HepG2 (cell line): Measurements from ENCODE around the gene SCG2. TPM values are rescaled to one million over a fixed set of nuclear protein-coding genes. Genes with fewer than 3 reads are reported as not detected.
A peak's percentile ranks its signal among the peaks of the same experiment; 100 is the strongest.

Source experiments
- AGO2 ChIP-seq: fragments of 200-400 bp; formaldehyde crosslinking; optimal IDR thresholded peaks from 2 replicates; pipeline ENCODE3; 2017; ENCODE audit warnings: mild to moderate bottlenecking, low read depth, low read length, moderate library complexity
- ARID5B ChIP-seq: IDR thresholded peaks from 2 replicates; pipeline ENCODE4 v1.4.0; 2020; ENCODE audit warnings: mild to moderate bottlenecking, missing genetic modification reagents
- FOXK2 ChIP-seq: fragments of 450-650 bp; IDR thresholded peaks from 2 replicates; pipeline ENCODE4 v1.6.1; 2016
- HOXD1 ChIP-seq: sonication (generic); formaldehyde crosslinking; IDR thresholded peaks from 2 replicates; pipeline ENCODE4 v1.5.0; 2020; ENCODE audit warnings: missing genetic modification reagents
- KLF12 ChIP-seq: sonication (generic); formaldehyde crosslinking; IDR thresholded peaks from 2 replicates; pipeline ENCODE4 v1.4.0; 2020; ENCODE audit warnings: missing genetic modification reagents, borderline replicate concordance
- ONECUT2 ChIP-seq: sonication (generic); formaldehyde crosslinking; IDR thresholded peaks from 2 replicates; pipeline ENCODE4 v1.4.0; 2020; ENCODE audit warnings: missing genetic modification reagents
- PPARG ChIP-seq: conservative IDR thresholded peaks from 2 replicates; pipeline ENCODE4 v1.6.1; 2016; ENCODE audit warnings: missing biosample characterization, missing genetic modification reagents
- RARA ChIP-seq: IDR thresholded peaks from 2 replicates; pipeline ENCODE4 v1.6.1; 2016; ENCODE audit warnings: missing genetic modification reagents, missing compliant biosample characterization
- RFX1 ChIP-seq: fragments of 450-650 bp; IDR thresholded peaks from 2 replicates; pipeline ENCODE4 v1.6.1; 2017
- RXRB ChIP-seq: IDR thresholded peaks from 2 replicates; pipeline ENCODE4 v1.6.1; 2016; ENCODE audit warnings: borderline replicate concordance, missing genetic modification reagents, missing compliant biosample characterization
- SRSF1 ChIP-seq: fragments of 200-400 bp; formaldehyde crosslinking; optimal IDR thresholded peaks from 2 replicates; pipeline ENCODE3; 2017; ENCODE audit warnings: mild to moderate bottlenecking, low read depth, low read length, moderate library complexity
- TBL1XR1 ChIP-seq: fragments of 150-350 bp; IDR thresholded peaks from 2 replicates; pipeline ENCODE4 v1.6.1; 2014; ENCODE audit warnings: borderline replicate concordance, low read length; ENCODE audit not compliant: partially characterized antibody
- ZBTB42 ChIP-seq: sonication (generic); formaldehyde crosslinking; IDR thresholded peaks from 2 replicates; pipeline ENCODE4 v1.5.0; 2020; ENCODE audit warnings: mild to moderate bottlenecking, missing genetic modification reagents
- ZNF136 ChIP-seq: sonication (generic); formaldehyde crosslinking; IDR thresholded peaks from 2 replicates; pipeline ENCODE4 v1.8.1; 2022; ENCODE audit warnings: low read depth, mild to moderate bottlenecking, moderate library complexity, missing genetic modification reagents
- ZNF296 ChIP-seq: sonication (generic); formaldehyde crosslinking; conservative IDR thresholded peaks from 2 replicates; pipeline ENCODE4 v1.5.0; 2020; ENCODE audit warnings: mild to moderate bottlenecking, missing genetic modification reagents
- polyA plus RNA-seq, 8 experiments: library from polyadenylated mRNA; depleted of rRNA in 3 of 8; stranded (reverse) in 7 of 8; unstranded in 1 of 8; fragments of >200 nt; fragmentation: Illumina TruSeq in 4 of 8; extraction: Trizol in 4 of 8; gene quantifications; 2 replicates each; pipeline versions ENCODE4 v1.2.1 to v1.2.3, GENCODE V29; 2011 to 2016; ENCODE audit warnings: low read depth in 4 of 8, missing spikeins in 1 of 8, mixed read lengths in 1 of 8; ENCODE audit not compliant: insufficient read depth in 1 of 8
- total RNA-seq, 5 experiments: library from RNA; depleted of rRNA; stranded (reverse); fragments of >200 nt; fragmentation: Illumina TruSeq; extraction: Trizol; gene quantifications; 2 replicates each; pipeline ENCODE4 v1.2.3, GENCODE V29; 2016; ENCODE audit warnings: low read depth in 1 of 5
- TF ChIP-seq, protein P1 (sequence below): sonication (generic); formaldehyde crosslinking; IDR thresholded peaks from 2 replicates; pipeline ENCODE4 v1.8.0; 2022; ENCODE audit warnings: missing genetic modification reagents, mild to moderate bottlenecking, moderate library complexity, borderline replicate concordance
- TF ChIP-seq, protein P2 (sequence below): sonication (generic); formaldehyde crosslinking; IDR thresholded peaks from 2 replicates; pipeline ENCODE4 v1.5.0; 2020; ENCODE audit warnings: missing genetic modification reagents, mild to moderate bottlenecking, borderline replicate concordance

SCG2 gene
- total and polyA plus RNA-seq, 2 of the 13 experiments (the other 11 are each of a cell fraction or from before 2014, with no cell fraction given) = not detected

- no peak for TF ChIP-seq PPARG (CRISPR knock-in tag)
- TF ChIP-seq RXRB = peak; percentile 17; the same call in 1 of the 2 replicates
- TF ChIP-seq, protein P1, sequence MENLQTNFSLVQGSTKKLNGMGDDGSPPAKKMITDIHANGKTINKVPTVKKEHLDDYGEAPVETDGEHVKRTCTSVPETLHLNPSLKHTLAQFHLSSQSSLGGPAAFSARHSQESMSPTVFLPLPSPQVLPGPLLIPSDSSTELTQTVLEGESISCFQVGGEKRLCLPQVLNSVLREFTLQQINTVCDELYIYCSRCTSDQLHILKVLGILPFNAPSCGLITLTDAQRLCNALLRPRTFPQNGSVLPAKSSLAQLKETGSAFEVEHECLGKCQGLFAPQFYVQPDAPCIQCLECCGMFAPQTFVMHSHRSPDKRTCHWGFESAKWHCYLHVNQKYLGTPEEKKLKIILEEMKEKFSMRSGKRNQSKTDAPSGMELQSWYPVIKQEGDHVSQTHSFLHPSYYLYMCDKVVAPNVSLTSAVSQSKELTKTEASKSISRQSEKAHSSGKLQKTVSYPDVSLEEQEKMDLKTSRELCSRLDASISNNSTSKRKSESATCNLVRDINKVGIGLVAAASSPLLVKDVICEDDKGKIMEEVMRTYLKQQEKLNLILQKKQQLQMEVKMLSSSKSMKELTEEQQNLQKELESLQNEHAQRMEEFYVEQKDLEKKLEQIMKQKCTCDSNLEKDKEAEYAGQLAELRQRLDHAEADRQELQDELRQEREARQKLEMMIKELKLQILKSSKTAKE (CRISPR knock-in tag) = peak; percentile 39; the same call in 1 of the 2 replicates
- TF ChIP-seq AGO2 = no peak
- no peak for TF ChIP-seq HOXD1 (CRISPR knock-in tag)
- TF ChIP-seq ONECUT2 = 0 out of 2 replicates have a peak, but pooled peaks have one; percentile 48
- TF ChIP-seq, protein P2, sequence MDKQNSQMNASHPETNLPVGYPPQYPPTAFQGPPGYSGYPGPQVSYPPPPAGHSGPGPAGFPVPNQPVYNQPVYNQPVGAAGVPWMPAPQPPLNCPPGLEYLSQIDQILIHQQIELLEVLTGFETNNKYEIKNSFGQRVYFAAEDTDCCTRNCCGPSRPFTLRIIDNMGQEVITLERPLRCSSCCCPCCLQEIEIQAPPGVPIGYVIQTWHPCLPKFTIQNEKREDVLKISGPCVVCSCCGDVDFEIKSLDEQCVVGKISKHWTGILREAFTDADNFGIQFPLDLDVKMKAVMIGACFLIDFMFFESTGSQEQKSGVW (CRISPR knock-in tag) = no peak
- 0 out of 2 replicates have a peak, but pooled peaks have one; percentile 6 for TF ChIP-seq FOXK2
- TF ChIP-seq ARID5B = peak; percentile 48; the same call in 1 of the 2 replicates
- TF ChIP-seq RFX1 = 0 out of 2 replicates have a peak, but pooled peaks have one; percentile 7
- no peak for TF ChIP-seq ZNF296
- peak; percentile 85 for TF ChIP-seq TBL1XR1
- TF ChIP-seq ZBTB42 (CRISPR knock-in tag) = no peak
- TF ChIP-seq ZNF136 = no peak
- no peak for TF ChIP-seq KLF12
- TF ChIP-seq RARA (CRISPR knock-in tag) = peak; percentile 80
- no peak for TF ChIP-seq SRSF1
Observed at GRCh38 chr2:223632826-223633225, 30.7 kb upstream of the SCG2 start (continued).
